ENCODE results near the gene NDUFS7.

Gene NDUFS7

DNA sequence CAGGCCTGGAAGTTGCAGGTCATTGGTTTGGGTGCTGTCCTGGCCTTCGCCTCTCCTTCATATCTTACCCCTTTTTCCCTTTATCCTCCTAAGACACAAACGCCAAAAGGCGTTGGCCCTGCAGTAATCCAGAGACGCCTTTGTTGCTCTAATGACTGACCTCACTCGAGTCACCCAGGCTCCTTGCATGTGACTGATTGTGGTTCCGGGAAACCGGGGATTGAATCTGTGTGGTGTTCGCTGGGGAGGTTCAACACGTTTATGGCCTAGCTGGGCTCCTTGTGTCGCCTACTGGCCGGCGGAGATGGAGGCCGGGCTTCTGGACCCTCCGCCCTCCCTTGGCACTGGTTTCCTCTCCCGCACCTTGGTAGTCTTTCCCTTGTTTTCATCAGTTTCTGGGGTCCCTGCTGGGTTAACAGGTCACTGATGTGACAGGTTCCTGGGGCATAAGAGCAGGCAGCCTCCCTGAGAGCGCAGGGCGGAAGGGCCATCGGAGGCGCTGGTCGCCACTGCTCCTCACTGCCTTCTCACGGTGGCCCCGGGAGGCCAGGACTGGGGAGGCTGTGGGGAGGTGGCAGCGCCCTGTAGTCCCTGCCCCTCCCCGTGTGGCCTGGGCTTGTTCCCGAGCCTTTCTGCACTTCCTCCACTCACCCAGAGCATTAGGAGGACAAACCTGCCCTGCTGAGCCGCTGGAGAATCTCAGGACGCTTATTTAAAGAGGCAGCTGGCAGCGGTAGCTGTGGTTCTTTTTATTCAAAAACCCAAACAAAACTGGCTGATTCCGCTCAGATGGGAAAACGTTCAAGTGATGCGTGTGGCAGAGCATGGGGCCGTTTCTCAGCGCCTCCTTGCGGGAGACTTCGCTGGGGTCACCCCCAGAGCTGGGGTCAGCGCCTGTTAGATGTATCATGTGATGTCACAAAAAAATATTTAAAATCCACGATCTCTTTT is 18.1 kb upstream of the NDUFS7 start:
- DNase-seq (ENCODE audit: low spot score) = no peak

DNA sequence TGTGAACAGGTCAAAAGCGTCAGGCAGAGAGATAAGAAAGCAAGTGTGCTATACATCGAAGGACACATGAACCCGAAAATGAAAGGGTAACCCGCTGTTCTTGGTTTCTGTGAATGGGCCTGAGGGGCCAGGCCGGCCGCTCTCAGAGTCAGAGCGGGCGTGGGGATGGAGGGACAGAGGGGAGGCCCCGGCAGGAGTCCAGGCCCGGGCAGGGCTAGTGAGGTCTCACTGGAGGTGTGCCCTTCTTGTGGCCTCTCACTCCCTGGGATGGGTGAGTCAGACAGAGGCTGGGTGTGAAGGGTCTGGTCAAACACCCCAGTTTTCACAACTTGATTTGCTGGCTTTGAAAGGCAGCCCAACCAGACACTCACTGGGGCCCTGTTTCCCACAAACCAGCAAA is 17.4 kb upstream of the NDUFS7 start:
- no peak for DNase-seq (ENCODE audit: low spot score)

DNA sequence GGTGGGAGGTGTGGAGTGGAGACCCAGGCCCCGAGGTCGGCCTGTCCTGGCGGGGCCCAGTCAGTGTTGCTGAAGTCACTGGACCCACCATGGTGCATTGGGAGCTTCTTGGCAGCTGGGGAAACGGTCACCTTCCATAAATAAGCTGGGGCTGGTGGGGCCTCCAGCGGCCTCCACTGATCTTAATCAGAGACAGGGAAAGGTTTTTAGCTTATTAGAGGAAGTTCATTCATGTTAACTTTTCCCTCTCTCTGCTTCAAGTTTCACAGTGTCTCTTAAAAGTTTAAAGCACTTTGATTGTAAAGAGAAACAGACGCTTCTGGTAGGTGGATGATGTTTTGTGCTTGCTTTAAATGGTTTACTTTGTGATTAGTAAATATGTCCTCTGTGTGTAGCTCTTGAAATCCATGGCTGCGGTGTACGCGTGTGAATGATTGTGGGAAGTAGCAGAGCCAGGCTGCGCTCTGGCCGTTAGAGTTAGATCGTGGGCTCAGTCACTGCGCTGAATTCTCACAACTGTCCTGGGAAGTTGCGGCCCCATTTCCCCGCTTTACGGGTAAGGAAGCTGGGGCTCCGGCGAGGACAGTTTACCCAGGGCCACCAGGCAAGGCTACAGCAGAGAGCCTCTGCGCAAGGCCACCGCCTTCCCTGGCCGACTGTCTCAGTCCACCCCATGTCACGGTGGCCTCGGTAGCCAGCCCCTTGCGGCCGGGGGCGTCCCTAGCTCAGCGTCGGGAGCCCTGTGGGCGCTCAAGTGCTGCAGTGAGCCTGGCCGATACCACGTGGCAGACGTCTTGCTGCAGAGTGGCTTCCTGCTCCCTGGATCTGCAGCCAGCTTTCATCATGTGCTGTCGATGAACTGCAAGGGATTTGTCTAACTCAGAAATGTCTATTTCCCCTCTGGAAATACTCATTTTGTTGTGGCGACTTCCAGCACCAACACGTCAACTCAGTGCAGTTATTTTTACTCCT is 16.5 kb upstream of the NDUFS7 start:
- DNase-seq (ENCODE audit: low spot score) = no peak

DNA sequence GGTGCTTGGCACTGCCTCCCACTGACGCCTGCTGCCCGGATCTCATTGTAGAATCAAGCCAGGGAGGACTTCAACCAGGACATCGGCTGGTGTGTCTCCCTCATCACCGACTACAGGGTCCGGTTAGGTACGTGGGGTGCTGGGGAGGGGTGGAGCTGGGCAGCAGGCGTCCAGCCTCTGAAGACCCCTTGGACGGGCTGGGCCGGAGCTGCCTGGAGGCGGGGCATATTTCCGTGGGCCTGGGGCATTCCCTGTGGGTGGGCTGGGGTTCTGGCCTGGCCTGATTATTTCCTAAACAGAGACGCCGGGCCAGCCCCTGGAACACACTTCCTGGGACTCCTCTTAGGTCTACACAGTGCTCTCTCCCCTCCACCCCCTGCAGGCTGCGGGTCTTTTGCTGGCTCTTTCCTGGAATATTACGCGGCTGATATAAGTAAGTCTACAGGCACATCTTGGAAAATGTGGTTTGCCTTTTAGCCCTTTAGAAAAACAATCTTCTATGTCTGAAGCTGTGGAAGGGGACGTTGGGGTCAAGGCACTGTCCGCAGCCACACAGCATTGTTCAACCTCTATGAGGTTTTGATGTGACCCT is 14.4 kb upstream of the NDUFS7 start:
- DNase-seq (ENCODE audit: low spot score) = no peak

DNA sequence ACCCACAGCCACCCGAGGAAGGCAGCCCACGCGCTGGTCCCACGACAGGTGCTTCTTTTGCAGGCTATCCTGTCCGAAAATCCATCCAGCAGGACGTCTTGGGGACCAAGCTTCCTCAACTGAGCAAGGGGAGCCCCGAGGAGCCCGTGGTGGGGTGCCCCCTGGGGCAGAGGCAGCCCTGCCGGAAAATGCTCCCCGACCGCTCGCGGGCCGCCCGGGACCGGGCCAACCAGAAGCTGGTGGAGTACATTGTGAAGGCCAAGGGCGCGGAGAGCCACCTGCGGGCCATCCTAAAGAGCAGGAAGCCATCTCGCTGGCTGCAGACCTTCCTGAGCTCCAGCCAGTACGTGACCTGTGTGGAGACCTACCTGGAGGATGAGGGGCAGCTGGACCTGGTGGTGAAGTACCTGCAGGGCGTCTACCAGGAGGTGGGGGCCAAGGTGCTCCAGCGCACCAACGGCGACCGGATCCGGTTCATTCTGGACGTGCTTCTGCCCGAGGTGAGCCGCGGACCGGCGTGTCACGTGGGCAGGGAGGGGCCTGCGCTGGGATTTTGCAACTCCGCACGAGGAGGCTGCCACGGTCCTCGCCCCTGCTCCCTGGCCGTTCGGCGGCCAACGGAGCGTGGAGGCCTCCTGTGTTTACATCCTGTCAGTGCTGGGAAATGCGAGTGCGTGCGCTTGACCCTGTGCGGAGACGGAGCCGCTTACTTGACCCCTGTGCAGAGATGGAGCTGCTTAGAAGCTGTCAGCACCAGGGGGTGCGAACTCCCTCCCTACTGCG is 12.9 kb upstream of the NDUFS7 start:
- no peak for DNase-seq (ENCODE audit: low spot score)

DNA sequence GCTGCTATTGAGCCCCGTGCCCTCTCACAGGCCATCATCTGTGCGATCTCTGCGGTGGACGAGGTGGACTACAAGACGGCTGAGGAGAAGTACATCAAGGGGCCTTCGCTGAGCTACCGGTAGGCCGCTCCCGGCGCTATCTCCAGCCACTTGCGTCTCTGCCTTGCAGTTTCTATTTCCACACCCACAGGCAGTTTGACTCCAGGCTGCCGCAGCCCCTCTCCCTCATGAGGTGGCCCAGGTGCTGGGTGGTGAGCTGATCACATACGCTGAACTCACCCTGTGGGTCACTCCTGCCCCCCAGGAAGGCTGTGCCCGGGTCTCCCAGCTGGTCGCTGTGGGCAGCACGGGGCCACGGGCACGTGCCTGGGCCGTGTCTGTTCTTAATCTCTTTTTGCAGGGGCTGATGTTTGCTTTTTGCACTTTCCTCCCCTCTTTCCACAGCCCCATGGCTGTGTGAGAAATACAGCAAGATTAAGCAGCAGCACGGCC is 10.6 kb upstream of the NDUFS7 start:
- no peak for DNase-seq (ENCODE audit: low spot score)

DNA sequence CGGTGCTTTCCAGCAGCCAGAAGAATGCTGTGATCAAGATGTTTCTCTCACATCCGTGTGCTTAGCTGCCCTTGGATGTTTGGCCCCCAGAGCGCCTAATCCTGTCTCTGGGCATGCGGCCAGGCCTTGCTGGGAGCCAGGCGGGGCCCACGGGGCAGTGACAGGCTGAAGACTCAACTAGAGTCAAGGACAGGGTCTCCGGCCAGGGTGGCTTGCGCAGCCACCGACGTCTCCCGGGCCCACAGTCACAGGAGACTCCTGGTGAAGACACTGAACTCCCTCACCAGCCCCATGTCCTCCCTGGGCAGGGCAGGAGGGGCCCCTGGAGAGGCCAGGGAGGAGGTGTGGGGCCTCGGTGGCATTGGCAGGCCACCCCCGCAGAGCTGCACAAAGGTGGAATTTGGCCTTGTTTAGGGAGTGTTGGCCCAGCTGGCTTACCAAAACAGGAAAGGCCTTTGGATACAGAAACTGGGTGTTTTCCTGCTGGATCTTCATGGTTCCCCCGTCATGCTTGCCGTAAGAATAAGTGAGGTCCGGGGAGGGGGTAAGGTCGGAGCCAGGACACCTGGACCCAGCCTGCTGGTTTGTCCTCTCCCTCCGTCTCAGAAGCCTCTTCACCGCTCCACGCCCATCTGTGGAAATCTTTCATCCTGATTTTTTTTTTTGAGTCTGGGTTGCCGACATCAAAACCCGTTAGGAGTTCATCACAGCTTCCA is 10.0 kb upstream of the NDUFS7 start:
- DNase-seq (ENCODE audit: low spot score) = no peak

DNA sequence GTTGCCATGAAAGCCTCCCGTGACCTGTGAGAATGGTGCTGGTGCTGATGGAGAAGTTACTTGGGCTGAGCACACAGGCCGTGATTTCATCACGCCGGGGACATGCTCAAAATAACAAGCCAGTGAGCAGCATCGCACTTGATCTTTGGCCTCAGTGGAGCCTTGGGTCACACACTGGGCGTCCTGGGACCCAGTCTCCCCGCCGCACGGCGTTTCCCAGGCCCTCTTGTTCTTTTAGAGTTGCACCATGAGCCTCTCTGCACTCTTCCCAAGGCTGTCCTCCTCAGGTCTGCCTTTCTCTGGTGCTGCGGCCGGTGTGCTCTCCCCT is 9.5 kb upstream of the NDUFS7 start:
- no peak for DNase-seq (ENCODE audit: low spot score)

DNA sequence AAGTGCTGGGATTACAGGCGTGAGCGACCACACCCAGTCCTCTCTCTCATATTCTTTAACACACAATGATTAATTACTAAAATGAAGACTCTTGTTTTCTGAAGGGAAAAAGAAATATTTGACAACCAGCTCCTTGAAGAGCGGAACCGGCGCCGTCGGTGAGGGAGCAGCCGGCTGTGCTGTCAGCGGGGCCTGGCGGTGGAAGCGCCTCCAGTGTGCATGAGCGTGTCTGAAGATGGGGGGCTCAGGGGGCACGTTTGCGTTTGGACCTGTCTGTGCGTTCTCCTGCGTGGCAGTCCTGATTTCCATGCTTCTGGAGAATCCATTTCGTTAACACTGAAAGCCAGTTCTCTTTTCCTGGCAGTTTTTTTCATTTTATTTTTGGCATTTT is 7.3 kb upstream of the NDUFS7 start:
- no peak for DNase-seq (ENCODE audit: low spot score)

DNA sequence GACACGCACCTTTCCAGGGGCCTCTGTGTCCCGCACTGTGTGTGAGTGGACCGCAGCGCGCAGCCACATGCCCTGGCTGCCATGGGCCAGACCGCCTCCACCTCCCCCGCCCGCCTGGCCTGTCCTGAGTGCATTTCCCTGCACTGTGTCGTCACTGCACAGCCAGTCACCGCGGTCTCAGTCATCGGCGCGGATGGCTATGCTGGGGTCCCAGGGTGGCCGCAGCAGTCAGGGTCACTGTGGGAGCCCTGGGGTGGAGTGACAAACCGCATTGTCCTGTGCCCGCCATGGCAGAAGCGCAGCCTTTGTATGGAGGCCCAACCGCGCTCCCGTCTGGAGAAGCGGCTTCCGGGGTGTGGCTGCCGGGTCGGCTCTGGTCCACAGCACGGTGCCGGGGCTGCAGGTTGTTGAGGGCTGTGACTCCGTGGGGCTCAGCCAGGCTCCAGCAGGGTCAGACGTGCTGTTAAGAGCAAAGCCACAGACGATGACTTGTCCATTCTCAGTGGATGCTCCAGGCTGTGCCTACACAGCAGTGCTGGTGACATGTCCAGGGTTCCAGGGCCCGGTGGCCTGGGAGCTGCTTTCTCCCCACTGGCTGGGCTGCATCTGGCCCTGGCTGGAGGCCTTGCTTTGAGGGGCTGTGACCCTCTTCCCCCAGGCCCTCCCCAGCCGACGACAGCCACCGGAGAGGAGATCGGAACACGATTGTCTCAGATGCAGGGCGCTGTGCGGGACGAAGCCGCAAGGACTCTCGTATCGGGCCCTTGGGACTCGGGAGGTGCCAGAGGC is 6.3 kb upstream of the NDUFS7 start:
- DNase-seq (ENCODE audit: low spot score) = no peak

DNA sequence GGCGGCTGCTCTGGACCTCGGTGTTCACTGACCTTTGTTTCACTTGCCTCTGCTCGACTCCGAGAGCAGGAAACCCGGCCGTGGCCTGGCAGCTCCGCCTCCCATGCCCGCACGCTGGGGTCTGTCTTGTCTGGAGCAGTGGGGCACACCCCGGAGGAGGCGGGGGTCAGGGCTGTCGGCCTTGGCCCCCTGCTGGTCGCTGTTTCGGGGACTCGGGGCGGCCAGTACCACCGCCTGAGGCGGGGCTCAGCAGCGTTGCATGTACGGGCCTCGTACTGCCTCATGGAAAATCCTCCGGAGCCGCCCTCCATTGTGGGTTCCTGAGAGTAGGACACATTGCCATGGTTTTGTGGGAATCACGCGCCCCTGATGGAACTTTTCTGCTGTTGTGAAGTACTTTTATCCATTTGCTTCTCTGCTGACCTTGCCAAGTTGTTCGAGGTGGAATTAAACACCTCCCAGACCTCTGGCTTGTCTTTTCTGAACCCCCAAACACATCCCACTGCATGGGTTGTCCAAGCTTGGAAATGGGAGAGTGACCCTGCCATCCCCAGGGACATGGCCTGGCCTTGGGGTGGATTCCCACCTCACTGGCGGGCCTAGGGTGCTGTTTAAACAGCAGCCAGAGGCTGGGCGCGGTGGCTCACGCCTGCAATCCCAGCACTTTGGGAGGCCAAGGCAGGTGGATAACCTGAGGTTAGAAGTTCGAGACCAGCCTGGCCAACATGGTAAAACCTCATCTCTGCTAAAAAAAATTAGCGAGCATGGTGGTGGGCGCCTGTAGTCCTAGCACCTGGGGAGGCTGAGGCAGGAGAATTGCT is 5.5 kb upstream of the NDUFS7 start:
- DNase-seq (ENCODE audit: low spot score) = no peak

DNA sequence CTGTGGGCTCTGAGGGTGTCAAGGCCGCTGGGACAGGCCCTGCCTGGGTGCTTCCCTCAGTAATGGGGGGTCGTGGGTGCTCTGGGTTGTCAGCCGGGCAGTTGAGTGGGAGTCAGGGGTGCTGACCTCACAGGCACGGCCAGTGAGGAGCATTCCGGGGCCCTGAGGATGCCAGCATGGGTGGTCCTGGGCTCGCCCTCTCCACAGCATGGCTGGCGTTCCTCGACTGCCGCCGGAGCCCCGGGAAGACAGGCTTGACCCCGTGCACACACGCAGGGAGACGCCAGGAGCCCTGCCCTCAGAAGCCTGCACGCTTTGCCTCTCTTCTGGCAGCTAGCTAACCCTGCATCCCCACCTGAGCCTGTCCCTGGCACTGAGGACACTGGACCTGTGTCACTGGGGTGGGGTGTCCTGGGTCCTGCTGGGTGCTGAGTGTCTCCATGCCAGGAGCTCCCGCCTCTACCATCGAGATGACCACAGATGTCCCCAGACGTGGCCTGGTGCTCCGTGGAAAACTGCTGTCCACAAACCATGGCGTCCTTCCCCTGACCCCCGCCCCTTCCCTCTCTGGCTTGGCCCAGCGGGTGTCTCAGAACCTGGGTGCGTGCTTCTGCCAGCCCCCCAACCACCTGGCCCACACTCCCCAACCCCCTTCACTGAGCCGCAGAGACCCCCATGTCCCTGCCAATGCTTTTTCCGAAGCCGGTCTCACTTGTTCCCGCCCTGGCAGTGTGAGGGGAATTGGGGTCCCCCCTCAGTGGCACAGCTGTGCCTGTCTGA is 4.4 kb upstream of the NDUFS7 start:
- DNase-seq (ENCODE audit: low spot score) = no peak

DNA sequence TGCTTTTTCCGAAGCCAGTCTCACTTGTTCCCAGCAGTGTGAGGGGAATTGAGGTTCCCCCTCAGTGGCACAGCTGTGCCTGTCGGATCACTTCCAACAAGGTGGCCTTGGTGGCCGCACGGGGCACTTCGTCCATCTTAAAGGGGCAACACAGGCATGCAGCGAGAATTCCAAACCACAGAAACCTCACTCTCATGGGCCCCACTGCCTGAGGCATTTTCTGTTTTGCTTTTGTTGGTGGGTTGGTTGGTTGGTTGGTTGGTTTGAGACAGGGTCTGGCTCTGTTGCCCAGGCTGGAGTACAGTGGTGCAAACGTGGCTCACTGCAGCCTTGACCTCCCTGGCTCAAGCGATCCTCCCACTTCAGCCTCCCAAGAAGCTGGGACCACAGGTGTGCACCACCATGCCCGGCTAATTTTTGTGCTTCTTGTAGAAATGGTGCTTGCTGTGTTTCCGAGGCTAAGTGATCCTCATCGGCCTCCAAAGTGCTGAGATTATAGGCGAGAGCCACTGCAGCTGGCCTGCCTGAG is 3.7 kb upstream of the NDUFS7 start:
- no peak for DNase-seq (ENCODE audit: low spot score)

DNA sequence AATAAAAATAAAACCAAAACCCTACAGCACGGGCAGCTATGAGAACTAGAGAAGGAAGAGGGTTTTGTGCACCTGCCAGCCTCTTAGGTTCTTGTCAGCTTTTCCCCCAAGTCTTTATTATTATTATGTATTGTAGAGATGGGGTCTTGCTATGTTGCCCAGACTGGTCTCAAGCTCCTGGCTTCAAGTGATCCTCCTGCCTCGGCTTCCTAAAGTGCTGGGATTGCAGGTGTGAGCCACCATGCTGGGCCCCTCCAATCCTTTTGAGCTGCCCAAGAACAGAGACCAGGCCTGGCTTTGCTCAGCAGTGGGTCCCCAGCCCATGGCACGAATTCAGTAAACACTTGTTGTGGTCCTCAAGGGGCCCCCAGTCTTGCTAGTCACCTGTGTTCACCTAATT is 1.5 kb upstream of the NDUFS7 start:
- no peak for DNase-seq (ENCODE audit: low spot score)

DNA sequence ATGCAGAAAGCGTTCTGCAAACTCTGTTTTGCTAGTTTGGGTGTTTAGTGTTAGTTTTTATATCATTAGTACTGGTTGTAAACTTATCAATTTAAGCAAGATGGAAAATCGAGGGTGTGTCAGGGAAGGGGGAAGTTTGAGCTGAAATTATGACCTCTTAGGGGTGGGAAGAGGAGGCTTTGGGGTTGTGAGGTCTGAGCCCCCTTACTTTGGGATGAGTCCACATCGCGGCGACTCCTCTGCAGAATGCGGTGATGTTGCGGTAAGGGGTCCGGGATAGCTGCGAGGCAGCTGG is 743 bp upstream of the NDUFS7 start:
- DNase-seq (ENCODE audit: low spot score) = no peak

DNA sequence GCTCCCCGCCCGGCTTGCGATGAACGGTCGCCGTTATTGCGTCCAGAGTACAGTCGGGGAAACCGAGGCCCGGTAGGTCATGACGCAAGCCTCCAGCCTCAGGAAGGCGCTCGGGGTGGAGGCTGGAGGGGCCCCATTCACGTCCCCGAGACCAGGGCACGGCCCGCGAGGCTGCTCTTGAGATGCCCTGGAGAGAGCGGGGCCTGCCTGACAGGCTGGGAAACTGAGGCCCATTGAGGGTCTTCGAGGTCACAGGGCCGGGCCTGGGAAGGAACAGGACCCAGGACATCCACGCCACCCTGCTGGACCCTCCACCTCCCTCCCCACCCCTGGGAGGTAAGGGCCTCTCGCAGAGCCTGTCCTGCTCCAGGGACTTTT is 367 bp downstream of the NDUFS7 start:
- DNase-seq (ENCODE audit: low spot score) = no peak

DNA sequence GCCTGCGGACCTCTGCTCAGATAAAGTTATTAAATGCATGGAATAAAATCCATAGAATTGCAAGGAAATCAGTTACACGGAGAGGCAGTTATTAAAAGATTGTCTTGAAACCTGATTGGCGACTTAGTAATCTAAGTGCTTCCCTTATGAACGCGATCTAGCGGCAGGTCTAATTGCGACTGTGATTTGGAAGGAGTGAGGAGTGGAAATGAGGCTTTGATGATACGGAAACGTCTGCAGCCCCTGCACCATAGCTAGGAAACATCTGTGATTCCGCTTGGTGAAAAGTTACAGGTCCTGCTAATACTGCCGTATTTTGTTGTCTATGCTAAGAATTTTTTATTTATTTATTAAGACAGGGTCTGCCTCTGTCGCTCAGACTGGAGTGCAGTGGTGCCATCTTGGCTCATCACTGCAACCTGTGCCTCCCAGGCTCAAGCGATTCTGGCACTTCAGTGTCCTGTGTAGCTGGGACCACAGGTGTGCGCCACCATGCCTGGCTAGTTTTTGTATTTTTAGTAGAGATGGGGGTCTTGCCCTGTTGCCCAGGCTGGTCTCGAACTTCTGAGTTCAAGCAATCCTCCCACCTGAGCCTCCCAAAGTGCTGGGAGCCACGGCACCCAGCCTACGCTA is 887 bp downstream of the NDUFS7 start:
- no peak for DNase-seq (ENCODE audit: low spot score)

DNA sequence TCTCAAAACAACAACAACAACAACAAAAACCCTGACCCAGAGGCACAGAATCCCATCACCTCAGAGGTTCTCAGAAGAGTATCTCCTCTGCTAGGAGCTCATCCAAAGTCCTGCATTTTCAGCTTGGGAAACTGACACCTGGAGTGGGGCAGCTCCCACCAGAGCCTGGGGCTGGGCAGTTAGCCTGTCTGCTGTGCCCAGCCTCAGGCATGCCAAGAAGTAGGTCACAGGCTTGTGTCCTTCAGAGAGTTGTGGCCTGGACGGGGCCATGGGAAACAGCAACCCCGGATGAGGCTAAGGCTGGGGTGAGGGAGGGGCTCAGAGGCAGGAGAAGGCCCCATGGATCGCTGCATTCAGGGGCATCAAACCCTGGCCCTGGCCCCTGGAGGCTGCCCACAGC is 2.1 kb downstream of the NDUFS7 start:
- no peak for DNase-seq (ENCODE audit: low spot score)
